Activated T-cell treated with anti-CD3 and anti-CD28 coated beads, Interleukin-2, amount 50 U/mL, for 24 hours (primary cell): ENCODE results near the gene CDK17.
"Not testable (repeated sequence)": the region's sequence is repeated elsewhere in the genome, so short reads cannot be mapped to it uniquely, and the experiment has no call there.

Experiments used
- DNase-seq: peaks from one replicate; pipeline ENCODE4 v3.0.0-alpha.2; 2020
- H3K27ac Mint-ChIP-seq: 2 replicates; pipeline ENCODE4 v1.8.0; 2020; ENCODE audit warnings: mild to moderate bottlenecking, mixed read lengths
- H3K27me3 Mint-ChIP-seq: 2 replicates; pipeline ENCODE4 v1.8.0; 2020; ENCODE audit warnings: mixed read lengths
- H3K36me3 Mint-ChIP-seq: 2 replicates; pipeline ENCODE4 v1.8.0; 2020; ENCODE audit warnings: low read depth, mixed read lengths
- H3K4me1 Mint-ChIP-seq: 2 replicates; pipeline ENCODE4 v1.8.0; 2020; ENCODE audit warnings: low read depth, mixed read lengths
- H3K4me3 Mint-ChIP-seq: 2 replicates; pipeline ENCODE4 v1.8.0; 2020; ENCODE audit warnings: mild to moderate bottlenecking, moderate library complexity, mixed read lengths
- H3K9me3 Mint-ChIP-seq: 2 replicates; pipeline ENCODE4 v1.8.0; 2020; ENCODE audit warnings: mixed read lengths

CDK17 gene

DNA sequence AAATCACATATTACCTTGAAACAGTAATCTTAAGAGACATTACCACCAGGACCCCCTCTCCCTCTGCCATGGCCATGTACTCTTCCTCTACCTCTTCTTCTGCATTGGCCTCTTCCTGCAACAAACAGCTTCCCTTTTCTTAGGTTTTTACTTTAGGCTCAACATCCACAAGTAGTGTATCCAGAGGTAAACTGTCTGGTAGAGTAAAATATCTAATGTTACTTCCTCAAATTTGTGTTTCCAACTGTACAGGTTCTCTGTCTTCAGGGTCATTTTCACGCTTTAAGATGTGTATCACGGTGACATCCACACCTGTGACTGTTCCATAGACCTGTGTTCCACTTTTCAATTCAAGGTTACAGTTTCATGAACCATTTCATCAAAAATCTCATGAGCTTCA lies 13.4 kb downstream of the CDK17 start:
- H3K9me3 Mint-ChIP-seq, result peaks cover 5% of the 10 kb centered on the region
- peaks cover 67% of the 10 kb centered on the region for H3K4me1 Mint-ChIP-seq
- H3K27ac Mint-ChIP-seq, result peak overlapping the region; percentile 69
- no peak overlapping the region for H3K4me3 Mint-ChIP-seq
- H3K27me3 Mint-ChIP-seq, result no peaks in the 10 kb centered on the region
- no peak for DNase-seq
- peaks cover 41% of the 10 kb centered on the region for H3K36me3 Mint-ChIP-seq

DNA sequence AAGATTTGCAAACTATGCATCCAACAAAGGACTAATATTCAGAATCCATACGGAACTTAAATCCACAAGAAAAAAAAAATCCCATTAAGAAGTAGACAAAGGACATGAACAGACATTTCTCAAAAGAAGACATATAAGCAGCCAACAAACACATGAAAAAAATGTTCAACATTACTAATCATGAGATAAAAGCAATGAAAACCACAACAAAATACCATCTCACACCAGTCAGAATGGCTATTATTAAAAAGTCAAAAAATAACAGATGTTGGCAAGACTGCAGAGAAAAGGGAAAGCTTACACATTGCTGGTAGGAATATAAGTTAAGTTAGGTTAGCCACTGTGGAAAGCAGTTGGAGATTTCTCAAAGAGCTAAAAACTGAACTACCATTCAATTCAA lies 16.2 kb downstream of the CDK17 start:
- H3K4me1 Mint-ChIP-seq, result peaks cover 78% of the 10 kb centered on the region
- peaks cover 5% of the 10 kb centered on the region for H3K9me3 Mint-ChIP-seq
- peaks cover 38% of the 10 kb centered on the region for H3K36me3 Mint-ChIP-seq
- no peak overlapping the region for H3K4me3 Mint-ChIP-seq
- H3K27me3 Mint-ChIP-seq, result no peaks in the 10 kb centered on the region
- DNase-seq, result no peak
- peak overlapping the region; percentile 64 for H3K27ac Mint-ChIP-seq

DNA sequence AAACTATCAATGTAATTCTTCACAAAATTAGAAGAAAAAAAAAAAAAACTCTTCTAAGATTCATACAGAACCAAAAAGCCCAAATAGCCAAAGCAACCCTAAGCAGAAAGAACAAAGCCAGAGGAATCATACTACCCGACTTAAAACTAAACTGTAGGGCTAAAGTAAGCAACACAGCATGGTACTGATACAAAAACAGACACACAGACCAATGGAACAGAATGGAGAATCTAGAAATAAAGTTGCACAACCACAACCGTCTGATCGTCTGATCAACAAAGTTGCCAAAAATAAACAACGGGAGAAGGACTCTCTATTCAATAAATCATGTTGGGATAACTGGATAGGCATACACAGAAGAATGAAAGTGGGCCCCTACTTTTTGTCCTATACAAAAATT lies 16.9 kb downstream of the CDK17 start:
- no peak for DNase-seq
- no peak overlapping the region for H3K27ac Mint-ChIP-seq
- no peaks in the 10 kb centered on the region for H3K27me3 Mint-ChIP-seq
- no peak overlapping the region for H3K4me3 Mint-ChIP-seq
- H3K9me3 Mint-ChIP-seq, result peaks cover 5% of the 10 kb centered on the region
- peaks cover 39% of the 10 kb centered on the region for H3K36me3 Mint-ChIP-seq
- peaks cover 78% of the 10 kb centered on the region for H3K4me1 Mint-ChIP-seq

DNA sequence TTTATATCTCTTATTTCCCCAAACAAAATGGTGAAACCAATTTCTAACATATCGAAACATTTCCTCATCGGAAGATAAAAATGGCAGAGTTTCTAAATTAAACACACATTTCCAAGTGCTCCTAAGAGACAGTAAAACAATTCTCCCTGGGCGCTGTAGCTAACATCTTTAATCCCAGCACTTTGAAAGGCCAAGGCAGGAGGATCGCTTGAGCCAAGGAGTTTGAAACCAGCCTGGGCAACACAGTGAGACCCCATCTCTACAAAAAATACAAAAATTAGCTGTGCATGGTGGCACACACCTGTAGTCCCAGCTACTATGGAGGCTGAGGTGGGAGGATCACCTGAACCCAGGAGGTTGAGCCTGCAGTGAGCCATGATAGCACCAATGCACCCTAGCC lies 20.5 kb downstream of the CDK17 start:
- H3K36me3 Mint-ChIP-seq, result peaks cover 25% of the 10 kb centered on the region

DNA sequence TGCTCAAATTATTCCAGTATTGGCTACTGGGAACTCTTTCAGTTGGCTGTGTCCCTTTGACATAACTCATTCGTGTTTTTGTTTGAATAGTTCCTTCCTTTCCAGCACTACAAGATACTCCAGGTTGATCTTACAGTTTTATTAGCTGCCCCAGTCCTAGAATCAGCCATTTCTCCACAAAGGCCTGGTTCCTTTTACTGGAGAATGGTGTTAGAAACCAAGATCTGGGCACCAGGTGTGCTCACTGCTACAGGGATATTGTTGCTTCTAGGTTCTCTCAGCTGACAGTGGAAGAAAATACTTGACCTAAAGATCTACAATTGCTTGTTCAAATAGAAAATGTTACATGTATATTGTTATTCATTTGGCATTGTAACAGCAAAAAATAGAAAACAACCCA lies 21.9 kb downstream of the CDK17 start:
- DNase-seq, result no peak
- Mint-ChIP-seq H3K27ac (peak overlapping the region; percentile 93), H3K36me3 (peaks cover 17% of the 10 kb centered on the region), H3K9me3 (peaks cover 5% of the 10 kb centered on the region), H3K4me3 (peak overlapping the region; percentile 80), H3K27me3 (no peaks in the 10 kb centered on the region), H3K4me1 (peaks cover 82% of the 10 kb centered on the region)

More for the DNA sequence above, 20.5 kb downstream of the CDK17 start:
- peaks cover 83% of the 10 kb centered on the region for H3K4me1 Mint-ChIP-seq
- H3K27me3 Mint-ChIP-seq, DNase-seq, H3K9me3 Mint-ChIP-seq, H3K4me3 Mint-ChIP-seq: not testable (repeated sequence)
- H3K27ac Mint-ChIP-seq, result peak overlapping the region; percentile 71

DNA sequence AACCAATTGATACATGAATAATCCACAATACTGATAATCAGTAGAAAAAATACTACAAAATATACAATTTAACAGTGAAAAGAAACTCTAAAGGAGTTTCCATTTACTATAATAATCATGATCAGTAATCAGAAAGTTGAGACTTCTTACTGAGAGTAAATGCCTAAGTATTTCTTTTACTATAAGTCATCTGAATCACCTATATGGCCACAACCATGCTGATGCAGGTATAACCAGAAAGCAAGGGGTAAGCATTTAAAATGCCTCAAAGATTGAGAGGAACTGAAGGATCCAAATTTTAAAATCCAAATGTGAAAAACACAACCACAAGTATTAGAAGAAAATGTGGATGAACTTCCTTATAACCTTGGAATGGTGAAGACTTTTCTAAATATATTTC lies 23.4 kb downstream of the CDK17 start:
- Mint-ChIP-seq H3K27me3 (no peaks in the 10 kb centered on the region), H3K36me3 (peaks cover 9% of the 10 kb centered on the region), H3K4me1 (peaks cover 81% of the 10 kb centered on the region), H3K4me3 (peak overlapping the region; percentile 80), H3K27ac (peak overlapping the region; percentile 93), H3K9me3 (no peaks in the 10 kb centered on the region)
- DNase-seq, result no peak

DNA sequence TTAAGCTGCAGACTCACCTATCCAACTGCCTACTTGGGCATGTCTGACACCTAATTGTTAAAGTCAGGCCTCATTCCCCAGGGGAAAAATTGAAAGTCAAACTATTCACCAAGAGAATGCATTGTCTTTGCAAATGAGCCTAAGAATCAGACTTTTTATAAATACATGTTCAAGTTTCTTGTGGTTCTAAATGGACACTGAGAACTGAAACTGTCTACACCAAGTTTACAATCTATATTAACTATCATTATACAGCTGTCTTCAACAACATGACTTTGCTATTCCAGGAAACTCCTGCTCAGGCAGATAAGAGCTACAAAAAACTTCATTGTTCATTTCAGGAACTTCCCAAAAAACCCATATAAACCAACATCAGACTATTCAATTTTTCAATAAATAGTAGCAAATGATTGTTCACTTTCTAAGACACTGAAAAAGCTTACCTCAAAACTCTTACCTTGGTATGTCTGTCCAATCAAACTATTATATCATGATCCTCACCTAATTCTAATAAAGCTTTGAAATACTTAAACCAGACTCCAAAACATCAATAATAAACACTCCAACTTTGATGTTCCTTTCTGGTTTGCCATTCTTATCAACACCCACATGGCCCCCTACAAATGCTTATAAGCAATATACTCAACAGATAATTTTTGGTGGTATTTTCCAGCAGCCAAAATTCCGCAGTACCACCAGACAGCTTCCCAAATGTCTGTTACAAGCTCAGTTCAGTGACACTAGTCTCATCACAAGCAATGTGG lies 24.2 kb downstream of the CDK17 start:
- Mint-ChIP-seq H3K36me3 (peaks cover 11% of the 10 kb centered on the region), H3K9me3 (no peaks in the 10 kb centered on the region), H3K27me3 (no peaks in the 10 kb centered on the region), H3K27ac (peak overlapping the region; percentile 93), H3K4me3 (peak overlapping the region; percentile 80), H3K4me1 (peaks cover 85% of the 10 kb centered on the region)
- DNase-seq, result no peak

DNA sequence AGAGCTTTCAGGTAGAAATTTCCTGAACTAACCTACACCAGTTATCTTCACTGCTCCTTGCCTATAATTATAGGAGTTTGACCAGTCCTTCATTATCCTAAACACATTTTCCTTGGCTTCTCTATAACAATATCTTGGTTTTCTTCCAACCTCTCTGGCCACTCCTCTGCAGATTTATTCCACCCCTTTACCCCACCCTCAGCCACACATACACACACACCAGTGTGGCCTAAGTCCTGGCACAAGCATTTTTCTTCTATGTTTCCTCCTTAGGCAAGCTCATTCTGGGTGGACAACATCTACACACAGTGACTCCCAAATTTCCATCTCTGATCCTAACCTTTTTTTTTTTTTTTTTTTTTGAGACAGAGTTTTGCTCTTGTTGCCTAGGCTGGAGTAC lies 25.1 kb downstream of the CDK17 start:
- Mint-ChIP-seq H3K36me3 (peaks cover 8% of the 10 kb centered on the region), H3K4me3 (no peak overlapping the region), H3K27ac (peak overlapping the region; percentile 63), H3K9me3 (no peaks in the 10 kb centered on the region), H3K27me3 (no peaks in the 10 kb centered on the region), H3K4me1 (peaks cover 81% of the 10 kb centered on the region)
- no peak for DNase-seq

DNA sequence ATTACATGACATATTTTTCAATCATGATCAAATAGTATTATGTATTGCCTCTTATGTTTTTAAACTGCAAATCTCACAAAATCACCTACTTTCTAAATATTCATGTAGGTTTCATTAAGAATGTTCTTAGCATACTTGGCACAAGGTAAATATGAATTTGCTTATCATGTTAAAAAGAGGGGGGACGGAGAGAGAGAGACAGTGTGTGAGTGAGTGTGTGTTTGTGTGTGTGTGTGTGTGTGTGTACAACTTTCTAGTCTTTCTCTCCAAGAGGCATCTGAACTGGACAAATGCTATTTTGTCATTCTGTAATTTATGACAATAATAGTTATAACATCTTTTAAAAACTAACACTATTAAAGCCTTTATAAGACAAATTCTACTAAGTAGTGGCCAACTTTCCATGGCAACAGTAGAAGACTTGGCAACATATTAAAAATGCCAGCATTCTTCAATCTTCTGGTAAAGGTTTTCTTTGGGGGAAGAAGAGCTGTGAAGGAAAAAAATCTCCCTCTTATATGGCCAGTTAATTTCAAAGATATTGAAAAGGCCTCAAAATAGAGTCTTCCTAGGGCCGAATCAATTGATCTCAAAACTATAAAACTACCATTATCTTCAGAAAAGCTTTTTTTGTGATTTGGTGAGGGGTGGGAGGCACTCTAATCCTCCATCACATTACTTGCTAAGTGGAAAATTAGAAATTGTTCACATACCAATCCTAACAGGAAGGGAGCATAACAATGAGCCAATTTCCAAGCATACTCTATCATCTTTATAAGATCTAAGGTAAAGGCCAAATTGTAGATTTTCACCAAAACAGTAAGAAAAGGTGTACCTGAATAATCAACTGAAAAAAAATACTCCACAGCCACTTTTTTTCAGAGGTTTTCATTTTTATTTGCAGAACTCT lies 28.2 kb downstream of the CDK17 start:
- Mint-ChIP-seq H3K9me3 (no peaks in the 10 kb centered on the region), H3K27me3 (no peaks in the 10 kb centered on the region), H3K27ac (peak overlapping the region; percentile 67), H3K4me3 (no peak overlapping the region), H3K36me3 (peaks cover 8% of the 10 kb centered on the region), H3K4me1 (peaks cover 83% of the 10 kb centered on the region)
- DNase-seq, result no peak

DNA sequence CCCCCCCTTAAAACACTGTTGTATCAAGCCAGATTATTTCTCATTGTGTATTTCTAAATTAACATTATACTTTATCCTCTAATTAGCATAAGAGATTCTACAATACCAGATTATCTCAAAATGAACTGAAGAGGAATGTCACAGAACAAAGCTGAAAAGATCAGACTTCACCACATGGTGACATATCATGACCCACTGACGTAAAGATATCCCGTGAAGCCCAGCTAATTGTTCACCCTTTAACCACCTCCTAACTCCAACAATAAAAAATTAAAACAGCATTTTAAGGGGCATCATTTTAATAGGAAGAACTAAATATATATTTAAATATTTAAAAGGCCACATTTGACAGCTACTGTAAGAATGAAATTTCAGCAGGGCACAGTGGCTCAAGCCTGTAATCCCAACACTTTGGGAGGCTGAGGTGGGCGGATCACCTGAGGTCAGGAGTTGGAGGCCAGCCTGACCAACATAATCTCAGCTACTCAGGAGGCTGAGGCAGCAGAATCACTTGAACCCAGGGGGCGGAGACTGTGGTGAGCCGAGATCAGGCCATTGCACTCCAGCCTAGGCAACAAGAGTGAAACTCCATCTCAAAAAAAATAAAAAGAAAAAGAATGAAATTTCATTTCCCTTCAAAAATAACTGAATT lies 29.0 kb downstream of the CDK17 start:
- Mint-ChIP-seq H3K27ac (peak overlapping the region; percentile 8), H3K4me1 (peaks cover 84% of the 10 kb centered on the region), H3K9me3 (no peaks in the 10 kb centered on the region), H3K4me3 (no peak overlapping the region), H3K27me3 (no peaks in the 10 kb centered on the region), H3K36me3 (peaks cover 8% of the 10 kb centered on the region)
- no peak for DNase-seq

DNA sequence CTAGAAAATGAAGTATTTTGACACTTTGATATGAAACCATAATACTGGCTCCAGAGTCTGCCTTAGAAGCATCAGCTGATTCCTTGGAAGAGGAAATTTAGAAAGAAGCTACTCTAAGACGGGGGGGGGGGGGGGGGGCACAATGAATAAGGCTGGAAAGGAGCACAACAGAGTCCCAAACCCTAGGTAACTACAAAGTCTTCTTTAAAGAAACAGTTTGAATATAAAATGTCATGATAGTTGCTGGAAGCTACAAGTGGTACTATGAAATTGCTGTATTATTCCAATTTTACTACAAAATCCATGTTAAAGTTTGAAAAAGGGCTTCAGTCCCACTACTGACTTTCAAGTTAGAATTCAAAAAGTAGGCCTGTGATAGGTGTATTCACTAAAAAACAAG lies 31.6 kb downstream of the CDK17 start:
- Mint-ChIP-seq H3K9me3 (no peaks in the 10 kb centered on the region), H3K36me3 (peaks cover 8% of the 10 kb centered on the region), H3K4me1 (peaks cover 81% of the 10 kb centered on the region), H3K27me3 (no peaks in the 10 kb centered on the region), H3K27ac (no peak overlapping the region), H3K4me3 (no peak overlapping the region)
- no peak for DNase-seq

DNA sequence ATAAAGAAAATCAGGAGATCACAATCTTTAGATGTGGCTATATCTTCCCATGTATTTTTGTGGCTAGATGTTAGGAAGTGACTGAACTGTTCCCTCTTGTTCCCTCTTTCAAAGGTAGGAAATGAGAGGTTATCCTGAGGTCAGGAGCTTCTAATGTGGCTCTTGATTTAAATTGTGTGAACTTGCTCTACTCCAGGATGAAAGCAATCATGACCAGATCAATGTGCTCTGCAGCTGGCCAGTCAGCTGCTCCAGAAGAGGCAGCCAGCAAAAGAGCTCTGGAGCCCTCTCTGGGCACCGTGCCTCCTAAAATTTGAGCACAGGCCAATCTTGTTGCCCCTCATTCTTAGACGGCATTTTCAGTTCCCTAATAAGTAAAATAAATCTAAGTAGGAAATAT lies 32.0 kb downstream of the CDK17 start:
- Mint-ChIP-seq H3K4me3 (no peak overlapping the region), H3K27ac (peak overlapping the region; percentile 7), H3K4me1 (peaks cover 81% of the 10 kb centered on the region), H3K9me3 (no peaks in the 10 kb centered on the region), H3K36me3 (peaks cover 8% of the 10 kb centered on the region), H3K27me3 (no peaks in the 10 kb centered on the region)
- no peak for DNase-seq

DNA sequence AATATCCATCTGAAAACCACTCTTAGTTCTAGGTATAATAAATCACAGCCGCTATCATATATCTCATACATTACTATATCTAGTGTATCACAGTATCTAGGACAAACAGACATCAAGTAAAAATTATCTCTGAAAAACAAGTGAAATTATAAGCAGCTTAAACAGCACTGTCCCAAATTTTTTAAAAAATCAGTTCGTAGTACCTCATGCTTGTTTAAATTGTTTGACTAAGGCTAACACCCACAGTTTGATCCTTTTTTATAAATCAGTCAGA lies 33.9 kb downstream of the CDK17 start:
- Mint-ChIP-seq H3K9me3 (no peaks in the 10 kb centered on the region), H3K36me3 (peaks cover 8% of the 10 kb centered on the region), H3K27ac (no peak overlapping the region), H3K27me3 (no peaks in the 10 kb centered on the region), H3K4me1 (peaks cover 77% of the 10 kb centered on the region), H3K4me3 (no peak overlapping the region)
- DNase-seq, result no peak

DNA sequence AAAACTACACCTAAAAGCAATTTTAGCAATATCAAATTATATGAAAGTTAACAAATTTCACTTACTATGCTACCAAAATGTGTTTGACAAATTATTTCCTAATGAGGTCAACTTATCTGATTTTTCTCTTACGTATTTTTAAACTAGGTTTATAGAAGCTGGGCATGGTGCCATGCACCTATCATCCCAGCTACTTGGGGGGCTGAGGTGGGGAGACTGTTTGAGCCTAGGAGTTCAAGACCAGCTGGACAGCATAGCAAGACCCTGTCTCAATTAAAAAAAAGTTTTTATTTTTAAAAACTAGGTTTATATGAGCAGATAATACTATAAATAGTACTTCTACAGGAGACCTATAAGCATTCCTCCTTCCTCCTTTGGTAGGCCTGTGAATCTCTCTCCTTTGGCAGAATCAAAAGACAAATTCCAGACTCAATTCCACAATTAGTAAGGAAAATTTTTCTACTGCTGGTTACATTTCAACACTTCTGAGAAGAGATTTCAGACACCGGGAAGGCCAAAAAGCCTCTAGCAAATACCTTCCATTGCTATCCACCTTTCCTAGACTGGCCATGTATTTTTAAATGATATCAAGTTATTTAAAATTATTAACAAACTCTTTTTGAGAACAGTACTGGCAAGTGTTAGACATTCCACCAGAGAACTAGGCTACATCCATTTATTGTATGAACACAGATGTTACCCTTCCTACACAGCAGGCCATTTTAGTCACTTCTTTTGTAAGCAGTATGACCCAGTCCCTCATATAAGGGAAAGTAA lies 34.4 kb downstream of the CDK17 start:
- no peak overlapping the region for H3K27ac Mint-ChIP-seq
- no peak for DNase-seq
- no peaks in the 10 kb centered on the region for H3K27me3 Mint-ChIP-seq
- peaks cover 4% of the 10 kb centered on the region for H3K36me3 Mint-ChIP-seq
- H3K4me1 Mint-ChIP-seq, result peaks cover 78% of the 10 kb centered on the region
- no peaks in the 10 kb centered on the region for H3K9me3 Mint-ChIP-seq
- H3K4me3 Mint-ChIP-seq, result no peak overlapping the region
